22Rv1 (cell line): ENCODE results near the gene CASP2.

Source experiments
- CTCF ChIP-seq: fragments of 450-650 bp; IDR thresholded peaks from 2 replicates; pipeline ENCODE4 v1.5.1; 2017; ENCODE audit warnings: mild to moderate bottlenecking
- ZFX ChIP-seq: fragments of 450-650 bp; IDR thresholded peaks from 2 replicates; pipeline ENCODE4 v1.6.1; 2017; ENCODE audit warnings: antibody characterized with exemption, borderline replicate concordance

GRCh38 chr7:143304938-143305337 lies 16.8 kb downstream of the CASP2 start:
- TF ChIP-seq CTCF (no peak), ZFX (no peak)
